Measurements from ENCODE around the gene UGGT2. TPM values are rescaled to one million over a fixed set of nuclear protein-coding genes. Genes with fewer than 3 reads are reported as not detected.

UGGT2 gene
- total RNA-seq, 2 donors from 2014 or later, result 21.1 to 26.1 TPM

GRCh38 chr13:96090240-96091101 lies 37.3 kb upstream of the UGGT2 start:
- Histone ChIP-seq H3K36me3 (no peaks in the 10 kb centered on the region), H3K27me3 (replicated peaks; ENCODE audit: insufficient read depth) (no peaks in the 10 kb centered on the region), H3K4me1 (replicated peaks) (no peaks in the 10 kb centered on the region), H3K4me3 (peak overlapping the region; percentile 23 to 38), H3K9me3 (no peaks in the 10 kb centered on the region), H3K27ac (no peak overlapping the region)
- TF ChIP-seq POLR2A (IDR thresholded peaks at IDR 0.05) (no peak), CTCF (IDR thresholded peaks at IDR 0.05) (no peak), POLR2AphosphoS5 (IDR thresholded peaks at IDR 0.05) (no peak)
- 1% methylated on average over 52 of the region's 133 CpGs for WGBS
- DNase-seq (ENCODE audit: low spot score), result no peak
- intact Hi-C loops (cut with DNase I), result no loop called here

- TF ChIP-seq CTCF (IDR thresholded peaks at IDR 0.05) (no peak), POLR2AphosphoS5 (IDR thresholded peaks at IDR 0.05) (no peak), POLR2A (IDR thresholded peaks at IDR 0.05) (no peak)
- Histone ChIP-seq H3K36me3 (no peaks in the 10 kb centered on the region), H3K4me1 (replicated peaks) (no peaks in the 10 kb centered on the region), H3K9me3 (no peaks in the 10 kb centered on the region), H3K27me3 (replicated peaks; ENCODE audit: insufficient read depth) (no peaks in the 10 kb centered on the region), H3K4me3 (peak within 1 kb of the TSS; percentile 23 to 38), H3K27ac (no peak within 1 kb of the TSS)
- 0% methylated on average over 17 of the region's 35 CpGs for WGBS
- intact Hi-C loops (cut with DNase I), result no loop called here
- peak; percentile 10 for DNase-seq (ENCODE audit: low spot score)
Observed at GRCh38 chr13:96089749-96090239, 36.6 kb upstream of the UGGT2 start, which contains the start of gene HS6ST3. Gene HS6ST3, plus strand, starts transcription at chr13:96090107.

- Histone ChIP-seq H3K36me3 (no peaks in the 10 kb centered on the region), H3K4me3 (no peak overlapping the region), H3K9me3 (no peaks in the 10 kb centered on the region), H3K27ac (no peak overlapping the region), H3K4me1 (replicated peaks) (no peaks in the 10 kb centered on the region), H3K27me3 (replicated peaks; ENCODE audit: insufficient read depth) (no peaks in the 10 kb centered on the region)
- intact Hi-C loops (cut with DNase I), result no loop called here
- DNase-seq (ENCODE audit: low spot score), result no peak
- TF ChIP-seq CTCF (IDR thresholded peaks at IDR 0.05) (no peak), POLR2AphosphoS5 (IDR thresholded peaks at IDR 0.05) (no peak), POLR2A (IDR thresholded peaks at IDR 0.05) (no peak)
- 67% methylated on average over 4 of the region's 4 CpGs for WGBS
Observed at GRCh38 chr13:96089139-96089538, 35.9 kb upstream of the UGGT2 start.

GRCh38 chr13:96086736-96087135 lies 33.5 kb upstream of the UGGT2 start:
- TF ChIP-seq POLR2AphosphoS5 (IDR thresholded peaks at IDR 0.05) (no peak), POLR2A (IDR thresholded peaks at IDR 0.05) (no peak), CTCF (IDR thresholded peaks at IDR 0.05) (no peak)
- H3K4me3 ChIP-seq, result no peak overlapping the region
- no peaks in the 10 kb centered on the region for H3K27me3 ChIP-seq (replicated peaks; ENCODE audit: insufficient read depth)
- H3K4me1 ChIP-seq (replicated peaks), result no peaks in the 10 kb centered on the region
- H3K36me3 ChIP-seq, result no peaks in the 10 kb centered on the region
- H3K27ac ChIP-seq, result no peak overlapping the region
- WGBS, result 100% methylated on average over 1 of the region's 1 CpG
- no peak for DNase-seq (ENCODE audit: low spot score)
- intact Hi-C loops (cut with DNase I), result no loop called here
- no peaks in the 10 kb centered on the region for H3K9me3 ChIP-seq

GRCh38 chr13:96082640-96083039 lies 29.4 kb upstream of the UGGT2 start:
- no peaks in the 10 kb centered on the region for H3K4me1 ChIP-seq (replicated peaks)
- no peak overlapping the region for H3K4me3 ChIP-seq
- DNase-seq (ENCODE audit: low spot score), result no peak
- no peak overlapping the region for H3K27ac ChIP-seq
- TF ChIP-seq POLR2AphosphoS5 (IDR thresholded peaks at IDR 0.05) (no peak), POLR2A (IDR thresholded peaks at IDR 0.05) (no peak), CTCF (IDR thresholded peaks at IDR 0.05) (no peak)
- no peaks in the 10 kb centered on the region for H3K36me3 ChIP-seq
- no peaks in the 10 kb centered on the region for H3K9me3 ChIP-seq
- H3K27me3 ChIP-seq (replicated peaks; ENCODE audit: insufficient read depth), result no peaks in the 10 kb centered on the region
- intact Hi-C loops (cut with DNase I), result no loop called here

Measured in prostate gland (tissue), 2 donors.